WI38 (cell line): Measurements from ENCODE around the gene PLEKHH3.

ENCODE experiments used
- H3K4me3 ChIP-seq: 2 replicates; pipeline ENCODE4 v1.5.1; 2011; ENCODE audit warnings: low read depth, mild to moderate bottlenecking, control low read depth, low read length
- TF ChIP-seq, protein P1 (sequence below): IDR thresholded peaks from 2 replicates; pipeline ENCODE4 v1.5.1; 2012; ENCODE audit warnings: low read depth, mild to moderate bottlenecking, control low read depth, low read length

PLEKHH3 gene

DNA sequence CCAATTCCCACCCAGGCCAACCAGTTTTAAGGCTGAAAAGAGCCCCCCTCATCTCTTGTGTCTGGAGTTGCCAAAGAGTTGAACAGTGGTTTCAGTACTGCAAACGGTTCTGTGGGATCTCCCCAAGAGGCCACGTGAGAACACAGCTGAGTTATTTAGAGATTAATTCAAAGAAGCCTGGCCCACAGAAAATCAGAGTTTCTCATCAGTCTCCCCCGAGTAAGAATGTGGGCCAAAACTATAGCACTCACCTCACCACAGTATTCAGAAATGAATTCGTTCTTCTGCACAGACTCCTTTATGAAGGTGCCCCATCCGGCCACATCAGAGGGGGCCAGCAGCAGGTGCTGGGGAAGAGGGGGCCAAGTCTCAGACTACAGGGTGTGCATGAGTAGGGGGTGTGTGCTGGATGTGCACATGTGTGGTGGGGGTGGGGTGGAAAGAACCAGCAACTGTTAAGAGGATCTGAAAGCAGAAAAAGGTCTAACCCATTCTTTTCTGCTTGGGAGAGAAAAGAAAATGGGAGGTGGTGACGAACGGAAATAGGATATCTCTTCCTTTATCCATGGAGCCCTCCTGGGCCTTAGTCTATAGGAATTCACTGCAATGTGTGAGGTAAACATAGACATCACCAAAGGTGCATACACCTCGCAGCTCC lies 28.2 kb upstream of the PLEKHH3 start:
- H3K4me3 ChIP-seq = no peak overlapping the region
- TF ChIP-seq, protein P1, sequence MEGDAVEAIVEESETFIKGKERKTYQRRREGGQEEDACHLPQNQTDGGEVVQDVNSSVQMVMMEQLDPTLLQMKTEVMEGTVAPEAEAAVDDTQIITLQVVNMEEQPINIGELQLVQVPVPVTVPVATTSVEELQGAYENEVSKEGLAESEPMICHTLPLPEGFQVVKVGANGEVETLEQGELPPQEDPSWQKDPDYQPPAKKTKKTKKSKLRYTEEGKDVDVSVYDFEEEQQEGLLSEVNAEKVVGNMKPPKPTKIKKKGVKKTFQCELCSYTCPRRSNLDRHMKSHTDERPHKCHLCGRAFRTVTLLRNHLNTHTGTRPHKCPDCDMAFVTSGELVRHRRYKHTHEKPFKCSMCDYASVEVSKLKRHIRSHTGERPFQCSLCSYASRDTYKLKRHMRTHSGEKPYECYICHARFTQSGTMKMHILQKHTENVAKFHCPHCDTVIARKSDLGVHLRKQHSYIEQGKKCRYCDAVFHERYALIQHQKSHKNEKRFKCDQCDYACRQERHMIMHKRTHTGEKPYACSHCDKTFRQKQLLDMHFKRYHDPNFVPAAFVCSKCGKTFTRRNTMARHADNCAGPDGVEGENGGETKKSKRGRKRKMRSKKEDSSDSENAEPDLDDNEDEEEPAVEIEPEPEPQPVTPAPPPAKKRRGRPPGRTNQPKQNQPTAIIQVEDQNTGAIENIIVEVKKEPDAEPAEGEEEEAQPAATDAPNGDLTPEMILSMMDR = no peak

- TF ChIP-seq, protein P1 = no peak
- H3K4me3 ChIP-seq = no peak overlapping the region
Measured at GRCh38 chr17:42704490-42704836, 27.7 kb upstream of the PLEKHH3 start.

DNA sequence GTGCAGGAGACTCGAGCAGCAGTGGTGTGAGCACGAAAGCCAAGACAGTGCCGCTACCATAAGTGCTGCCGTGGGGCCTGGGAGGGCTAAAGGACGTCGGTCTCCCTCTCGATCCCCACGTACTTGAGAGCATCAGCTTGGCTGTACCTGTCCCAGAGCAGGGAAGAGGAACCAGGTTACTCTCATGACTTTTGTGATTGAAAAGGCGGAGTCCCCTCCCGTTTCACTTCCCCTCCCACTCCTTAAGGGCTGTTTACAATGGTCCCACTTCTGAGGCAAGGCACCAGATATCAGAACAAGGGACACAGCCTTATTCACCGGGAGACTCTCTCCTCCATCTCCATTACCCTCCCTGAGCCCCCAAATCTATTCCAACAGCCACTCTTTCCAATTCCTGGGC lies 25.7 kb upstream of the PLEKHH3 start:
- TF ChIP-seq, protein P1 = no peak
- H3K4me3 ChIP-seq = no peak overlapping the region

GRCh38 chr17:42700586-42701289 lies 23.9 kb upstream of the PLEKHH3 start:
- TF ChIP-seq, protein P1 = no peak
- no peak overlapping the region for H3K4me3 ChIP-seq

DNA sequence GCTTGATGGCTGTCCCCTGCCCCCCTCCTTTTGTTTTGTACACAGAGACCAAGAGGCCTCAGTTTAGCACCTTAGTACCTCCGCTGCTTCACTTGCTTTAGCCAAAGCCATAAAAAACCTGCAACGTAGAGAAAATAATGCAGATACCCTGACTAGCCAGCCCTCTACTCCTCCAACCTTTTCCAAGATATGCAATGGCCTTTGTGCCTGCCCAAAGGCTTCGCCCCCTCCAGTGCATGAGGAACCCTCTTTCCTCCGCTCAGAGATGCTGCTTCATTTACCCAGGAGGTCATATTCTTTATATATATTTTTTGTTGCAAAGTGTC lies 22.6 kb upstream of the PLEKHH3 start:
- H3K4me3 ChIP-seq = no peak overlapping the region
- TF ChIP-seq, protein P1 = no peak

DNA sequence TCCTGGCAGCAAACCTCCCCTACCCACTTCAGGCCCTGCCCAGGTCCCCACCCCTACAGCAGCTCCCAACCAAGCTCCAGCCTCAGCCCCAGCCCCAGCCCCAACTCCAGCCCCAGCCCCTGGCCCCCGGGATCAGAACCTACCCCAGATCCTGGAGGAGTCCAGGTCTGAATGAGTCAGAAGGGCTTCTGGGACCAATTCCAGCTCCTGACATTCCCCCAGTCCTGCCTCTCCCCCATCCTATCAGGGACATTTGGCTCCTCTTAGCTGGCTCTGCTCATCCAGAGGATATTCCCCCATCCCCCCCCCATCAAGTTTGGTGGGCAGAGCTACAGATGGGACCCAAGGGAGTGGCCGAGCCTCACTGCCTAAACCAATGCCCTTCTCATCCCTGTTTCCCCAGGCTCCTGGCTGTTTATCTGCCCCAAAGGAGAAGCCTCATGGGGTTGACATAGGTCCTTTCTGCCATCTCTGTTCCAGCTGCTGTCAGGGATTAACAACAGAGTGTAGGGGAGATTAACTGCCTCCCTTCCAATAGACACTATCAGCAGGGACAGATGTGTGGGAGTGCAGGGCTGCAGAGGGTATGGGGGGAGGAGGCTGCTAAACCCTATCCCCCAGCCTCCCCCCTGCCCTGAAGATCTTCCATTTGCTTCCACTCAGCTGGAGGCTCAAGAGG lies 22.1 kb upstream of the PLEKHH3 start:
- TF ChIP-seq, protein P1 = no peak
- no peak overlapping the region for H3K4me3 ChIP-seq
